Measurements from ENCODE around the gene ZNF778.
"Not testable (repeated sequence)": the region's sequence is repeated elsewhere in the genome, so short reads cannot be mapped to it uniquely, and the experiment has no call there.

The ZNF778 gene

DNA sequence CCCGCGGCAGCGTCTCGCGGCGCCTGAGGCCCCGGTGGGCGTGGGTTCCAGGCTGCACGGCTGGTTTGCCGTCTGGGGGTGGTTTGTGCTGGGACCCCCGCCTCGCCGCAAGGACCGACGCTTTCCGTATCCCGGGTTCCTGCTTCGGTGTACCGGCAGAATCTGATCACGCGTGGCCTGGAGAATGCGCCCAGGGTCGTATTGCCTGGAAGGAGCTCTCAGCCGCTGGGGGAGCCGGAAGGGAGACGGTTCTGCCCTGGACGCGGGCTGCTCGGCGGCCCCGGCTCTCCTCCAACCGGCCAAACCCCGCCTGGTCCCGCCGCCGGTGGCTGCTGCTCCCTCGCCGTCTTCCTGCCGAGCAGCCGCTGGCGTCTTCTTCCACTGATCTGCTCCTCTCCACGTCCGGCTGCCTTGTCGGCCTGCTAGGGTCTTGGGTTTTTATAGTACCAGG is 39.8 kb downstream of the ZNF778 start:
- no peak for DNase-seq (ENCODE audit: low read depth)

DNA sequence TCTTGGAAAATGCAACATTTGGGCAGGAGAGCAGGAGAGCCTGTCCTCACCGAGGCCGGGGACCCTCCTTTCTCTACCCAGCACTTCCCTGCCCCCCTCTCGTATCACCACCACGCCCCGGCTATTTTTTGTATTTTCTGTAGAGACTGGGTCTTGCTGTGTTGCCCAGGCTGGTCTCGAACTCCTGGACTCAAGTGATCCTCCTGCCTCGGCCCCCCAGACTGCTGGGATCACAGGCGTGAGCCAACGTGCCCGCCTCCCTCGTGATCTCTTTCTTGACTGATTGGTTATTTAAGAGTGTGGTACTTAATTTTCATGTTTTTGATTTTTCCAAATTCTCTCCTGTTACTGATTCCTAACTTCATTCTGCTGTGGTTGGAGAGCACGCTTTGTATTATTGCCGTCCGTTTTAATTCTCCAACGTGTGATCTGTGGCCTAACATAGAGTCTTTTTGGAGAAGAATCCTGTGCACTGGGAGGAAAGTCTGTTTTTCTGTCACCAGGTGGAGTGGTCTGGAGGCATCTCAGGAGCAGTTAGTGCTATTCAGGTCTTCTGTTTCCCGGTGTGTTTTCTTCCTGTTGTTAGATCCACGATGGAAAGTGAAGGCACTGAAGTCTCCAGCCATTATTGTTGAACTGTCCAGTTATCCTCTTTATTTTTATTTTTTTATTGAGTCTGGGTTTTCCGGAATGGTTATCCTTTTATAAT is 40.4 kb downstream of the ZNF778 start:
- DNase-seq (ENCODE audit: low read depth), result no peak

DNA sequence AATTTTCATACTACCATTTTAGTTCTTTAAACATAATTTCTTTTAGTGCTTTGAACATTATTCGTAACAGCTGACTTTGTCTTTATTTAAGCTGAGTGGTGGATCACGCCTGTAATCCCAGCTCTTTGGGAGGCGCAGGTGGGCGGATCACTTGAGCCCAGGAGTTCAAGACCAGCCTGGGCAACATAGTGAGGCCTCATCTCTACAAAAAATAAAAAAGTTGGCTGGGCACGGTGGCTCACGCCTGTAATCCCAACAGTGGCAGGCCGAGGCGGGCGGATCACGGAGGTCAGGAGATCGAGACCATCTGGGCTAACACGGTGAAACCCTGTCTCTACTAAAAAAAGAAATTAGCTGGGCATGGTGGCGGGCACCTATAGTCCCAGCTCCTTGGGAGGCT is 42.4 kb downstream of the ZNF778 start:
- DNase-seq (ENCODE audit: low read depth), result not testable (repeated sequence)

DNA sequence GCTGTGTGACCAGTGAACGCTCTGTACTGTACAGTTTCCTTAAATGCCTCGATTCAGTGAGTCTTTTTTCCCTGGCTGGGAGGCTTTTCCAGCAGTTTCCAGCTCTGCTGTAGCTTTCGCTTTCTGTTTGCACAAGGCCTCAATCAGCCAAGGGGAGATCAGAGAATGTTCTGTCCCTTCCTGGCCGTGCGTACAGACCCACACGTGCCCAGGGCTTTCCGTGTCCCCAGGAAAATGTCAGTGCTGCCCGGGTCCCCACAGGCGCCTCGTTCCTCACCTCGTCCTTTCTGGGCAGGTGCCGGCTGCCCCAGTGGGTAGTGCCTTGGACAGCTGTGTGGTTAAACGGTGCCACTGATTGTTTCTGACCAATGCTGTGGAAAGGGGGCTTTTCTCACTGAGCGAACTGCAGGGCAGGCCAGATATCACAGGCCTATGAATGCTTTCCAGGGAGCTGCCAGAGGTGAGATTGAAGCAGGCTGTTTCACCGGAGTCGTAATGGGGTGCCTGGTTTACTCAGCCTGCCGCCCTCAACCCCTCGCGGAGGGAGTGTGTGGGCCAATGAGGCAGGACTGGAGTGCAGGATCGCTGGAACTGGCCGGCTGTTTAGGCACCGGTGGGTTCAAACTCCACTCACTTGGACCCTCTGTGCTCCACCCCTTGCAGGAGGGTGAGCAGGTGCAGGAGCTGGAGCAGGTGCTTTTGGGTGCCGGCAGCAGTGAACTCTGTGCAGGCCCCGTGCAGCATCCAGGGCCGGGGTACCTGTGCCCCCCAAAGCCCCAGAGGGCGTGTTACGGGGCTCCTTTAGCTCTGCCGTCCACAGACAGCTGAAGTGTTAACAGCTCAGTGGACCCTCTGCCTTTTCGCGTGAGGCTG is 44.4 kb downstream of the ZNF778 start:
- no peak for DNase-seq (ENCODE audit: low read depth)

DNA sequence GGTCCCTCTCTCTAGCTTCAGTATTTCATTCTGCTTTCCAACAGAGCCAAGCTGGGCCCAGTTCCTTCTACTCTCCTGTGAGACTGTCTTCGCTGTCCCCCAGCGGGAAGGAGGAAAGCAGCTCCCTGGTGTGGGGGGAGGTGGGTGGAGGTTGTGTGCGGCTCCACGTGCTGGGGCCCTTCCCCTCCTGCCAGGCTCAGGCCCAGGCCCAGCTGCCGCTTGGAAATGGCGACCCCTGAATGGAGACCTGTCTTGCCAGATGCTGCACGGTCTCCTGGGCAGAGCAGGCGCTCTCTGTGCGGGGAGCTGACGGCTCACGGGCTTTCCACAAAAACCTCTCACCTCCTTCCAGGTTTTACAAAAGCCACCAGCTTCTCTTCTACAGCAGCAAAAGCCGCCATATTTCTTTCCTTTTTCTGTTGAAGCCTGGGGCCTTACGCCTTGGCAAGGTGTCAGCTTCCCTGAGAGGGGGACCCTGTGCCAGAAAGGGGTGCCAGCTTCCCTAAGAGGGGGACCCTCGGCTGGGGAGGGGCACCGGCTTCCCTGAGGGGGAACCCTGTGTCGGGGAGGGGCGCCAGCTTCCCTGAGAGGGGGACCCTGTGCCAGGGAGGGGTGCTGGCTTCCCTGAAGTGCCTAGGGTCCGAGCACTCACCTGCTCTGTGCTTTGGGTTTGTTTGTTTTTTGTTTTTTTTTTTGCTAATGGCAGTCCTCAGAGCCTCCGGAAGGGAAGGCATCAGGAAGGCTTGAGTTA is 47.5 kb downstream of the ZNF778 start:
- no peak for DNase-seq (ENCODE audit: low read depth)

DNA sequence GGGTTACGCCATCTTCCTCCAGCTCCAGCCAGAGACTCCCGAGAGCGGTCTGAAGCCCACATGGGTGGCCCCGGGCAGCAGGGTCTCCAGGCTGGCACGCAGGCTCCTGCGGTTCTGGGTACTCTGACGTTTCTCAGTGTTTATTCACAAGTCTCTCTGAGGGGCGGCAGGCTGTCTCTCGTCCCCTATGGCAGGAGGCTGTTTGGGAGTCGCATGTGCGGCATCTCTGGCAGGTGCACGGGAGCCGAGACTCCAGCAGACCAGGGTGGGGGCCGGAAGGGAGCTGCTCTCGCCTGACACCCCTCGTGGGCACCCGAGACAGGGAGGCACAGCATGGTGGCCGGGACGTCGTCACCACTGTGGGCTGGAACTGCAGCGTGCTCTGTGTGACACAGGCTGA is 48.1 kb downstream of the ZNF778 start:
- no peak for DNase-seq (ENCODE audit: low read depth)

DNA sequence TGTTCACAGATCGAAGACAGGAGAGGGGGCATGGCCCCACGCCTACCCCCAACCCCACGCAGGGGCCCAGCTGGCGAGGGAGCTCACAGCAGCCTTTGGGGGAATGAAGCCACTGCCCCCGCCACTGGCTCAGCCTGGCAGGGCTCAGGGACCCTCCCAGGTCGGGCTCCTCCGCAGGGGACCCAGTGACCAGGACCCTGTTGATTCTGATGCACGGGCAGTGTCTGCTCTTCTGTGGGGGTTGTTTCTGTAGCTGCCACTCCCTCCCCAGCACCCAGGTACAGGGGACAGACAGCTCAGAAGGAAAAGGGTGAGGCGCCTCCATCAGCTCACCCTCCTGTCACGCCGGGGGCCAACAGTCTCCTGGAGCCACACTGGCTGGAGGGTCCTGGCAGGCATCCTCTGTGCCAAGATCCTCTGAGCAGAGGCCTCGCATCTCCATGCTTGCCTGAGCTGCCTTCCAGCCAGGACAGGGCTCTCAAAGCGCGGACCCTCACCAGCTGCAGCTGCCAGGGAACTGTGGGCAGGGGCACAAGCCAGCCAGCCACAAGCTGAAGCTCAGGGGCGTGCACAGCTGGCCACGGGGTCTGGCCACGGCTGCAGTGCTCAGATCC is 49.1 kb downstream of the ZNF778 start:
- no peak for DNase-seq (ENCODE audit: low read depth)

DNA sequence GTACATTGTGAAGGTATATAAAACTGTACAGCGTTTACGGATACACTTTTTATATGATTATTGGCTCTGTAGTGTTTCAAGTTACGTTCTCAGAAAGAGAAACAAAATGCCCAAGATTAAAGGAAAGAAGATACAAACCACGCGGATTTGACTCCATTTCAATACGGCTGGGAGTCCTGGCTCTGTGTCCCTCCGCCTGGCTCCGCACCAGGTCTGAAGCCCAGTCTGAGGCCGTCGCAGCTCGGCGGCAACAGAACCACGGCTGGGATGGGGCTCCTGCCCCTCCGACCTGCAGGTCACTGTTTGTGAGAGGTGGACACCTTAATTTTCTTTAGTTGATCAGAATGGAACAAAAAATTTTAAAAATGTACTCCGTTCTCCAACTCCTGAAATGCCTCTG is 50.2 kb downstream of the ZNF778 start:
- DNase-seq (ENCODE audit: low read depth), result not testable (repeated sequence)

DNA sequence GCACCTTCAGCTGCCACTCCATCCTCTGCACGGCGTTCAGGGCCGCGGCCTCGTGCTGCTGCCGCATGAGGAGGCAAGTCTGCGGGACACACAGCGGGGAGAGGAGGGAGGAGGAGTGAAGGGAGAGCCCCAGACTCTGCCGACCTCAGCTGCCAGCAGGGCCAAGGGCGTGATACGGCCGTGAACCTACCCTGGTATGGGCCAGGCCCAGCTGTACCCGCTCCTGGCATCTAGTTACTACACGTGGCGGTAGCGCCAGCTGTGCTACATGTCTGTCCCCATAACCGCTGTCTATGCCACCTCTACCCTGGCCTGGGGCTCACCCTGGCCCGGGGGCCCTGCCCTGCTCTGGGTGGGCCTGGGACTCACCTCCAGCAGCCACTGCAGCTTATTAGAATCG is 51.1 kb downstream of the ZNF778 start:
- DNase-seq (ENCODE audit: low read depth), result no peak

DNA sequence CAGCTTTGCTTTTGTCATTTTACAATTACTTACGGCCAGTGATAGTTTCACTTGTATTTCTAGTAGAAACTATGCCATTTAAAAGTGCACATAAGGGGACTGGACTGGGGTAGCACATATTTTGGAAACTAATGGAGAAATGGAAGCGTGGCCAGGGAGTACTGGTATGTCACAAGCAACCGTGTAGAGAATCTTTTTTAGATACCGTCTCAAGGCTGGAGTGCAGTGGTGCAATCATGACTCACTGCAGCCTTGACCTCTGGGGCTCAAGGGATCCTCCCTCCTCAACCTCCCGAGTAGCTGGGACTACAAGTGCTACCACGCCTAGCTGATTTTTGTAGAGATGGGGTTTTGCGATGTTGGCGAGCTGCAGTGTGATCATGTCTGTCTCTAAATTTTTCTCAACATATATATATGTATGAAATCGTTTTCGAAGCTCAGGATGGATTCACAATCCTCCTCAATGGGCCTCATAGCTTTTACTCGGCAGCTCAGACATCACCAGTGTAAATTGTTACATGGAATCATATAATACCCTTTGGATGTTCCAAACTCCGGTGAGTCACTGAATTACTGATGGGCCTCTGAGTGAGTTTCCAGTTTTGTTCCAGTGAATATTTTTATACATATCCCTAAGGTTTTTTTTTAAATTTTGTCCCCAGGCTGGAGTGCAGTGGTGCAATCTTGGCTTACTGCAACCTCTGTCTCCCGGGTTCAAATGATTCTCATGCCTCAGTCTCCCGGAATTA is 51.7 kb downstream of the ZNF778 start:
- DNase-seq (ENCODE audit: low read depth), result no peak

DNA sequence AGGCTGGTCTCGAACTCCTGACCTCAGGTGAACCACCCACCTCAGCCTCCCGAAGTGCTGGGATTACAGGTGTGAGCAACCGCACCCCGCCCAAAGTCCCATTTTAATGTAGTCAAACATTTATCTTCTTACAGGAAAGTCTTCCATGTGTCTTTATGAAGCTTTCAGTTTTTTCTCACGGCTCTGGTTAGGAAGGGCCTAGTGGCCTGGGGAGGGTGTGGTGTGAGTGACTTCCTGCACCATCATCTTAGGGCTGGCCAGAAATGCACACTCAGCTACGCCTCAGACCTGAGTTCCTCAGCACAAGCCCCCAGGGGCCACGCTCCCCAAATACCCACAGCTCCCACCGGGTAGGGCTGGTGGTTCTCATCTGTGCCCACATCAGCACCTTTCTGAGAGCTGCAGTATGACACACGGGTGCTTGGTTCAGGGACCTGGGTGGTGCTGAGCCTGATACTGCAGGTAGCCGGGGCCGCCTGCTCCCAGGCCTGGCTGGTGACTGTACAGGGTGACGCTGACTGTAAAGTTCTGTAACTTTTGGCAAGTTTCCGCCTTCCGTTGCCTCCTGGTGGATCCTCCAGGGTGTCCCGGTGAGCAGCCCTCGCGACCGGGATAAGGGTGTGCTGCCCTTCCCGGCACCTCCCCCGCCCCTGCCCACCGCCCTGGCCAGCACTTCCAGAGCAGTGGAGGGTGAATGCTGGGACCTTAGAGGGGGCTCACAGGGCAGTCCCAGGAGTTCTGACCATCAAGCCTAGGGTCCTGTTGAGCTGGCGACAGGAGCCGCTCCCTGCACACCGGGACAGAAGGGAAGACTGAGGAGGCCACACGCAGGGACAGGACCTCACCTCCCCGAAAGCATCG is 52.5 kb downstream of the ZNF778 start:
- DNase-seq (ENCODE audit: low read depth), result no peak

DNA sequence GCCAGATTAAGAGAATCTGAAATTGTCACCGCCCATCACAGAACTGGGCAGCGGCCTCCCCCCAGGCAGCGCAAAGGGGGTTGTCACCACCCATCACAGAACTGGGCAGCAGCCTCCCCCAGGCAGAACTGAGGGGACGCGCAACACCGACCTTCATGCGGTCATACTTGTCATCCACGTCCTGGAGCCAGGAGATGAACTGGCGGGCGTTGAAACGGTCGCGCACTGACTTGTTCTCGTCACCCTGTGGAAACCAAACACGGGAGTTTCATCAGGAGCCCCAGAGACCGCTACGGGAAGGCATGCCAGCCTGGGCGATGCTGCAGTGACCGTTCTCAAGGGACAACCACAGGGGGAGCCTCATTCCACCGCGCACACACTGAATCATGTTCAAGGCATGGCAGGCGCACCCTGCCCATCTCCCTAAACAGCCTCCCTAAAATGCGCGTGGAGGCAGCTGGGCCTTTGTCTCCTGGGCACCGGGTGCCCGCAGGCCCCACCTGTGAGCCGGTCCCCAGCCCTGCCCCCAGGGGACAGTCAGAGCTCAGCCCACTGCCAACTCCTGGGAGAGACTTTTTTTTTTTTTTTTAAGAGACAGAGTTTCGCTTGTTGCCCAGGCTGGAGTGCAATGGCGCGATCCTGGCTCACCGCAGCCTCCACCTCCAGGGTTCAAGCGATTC is 53.3 kb downstream of the ZNF778 start:
- DNase-seq (ENCODE audit: low read depth), result no peak

DNA sequence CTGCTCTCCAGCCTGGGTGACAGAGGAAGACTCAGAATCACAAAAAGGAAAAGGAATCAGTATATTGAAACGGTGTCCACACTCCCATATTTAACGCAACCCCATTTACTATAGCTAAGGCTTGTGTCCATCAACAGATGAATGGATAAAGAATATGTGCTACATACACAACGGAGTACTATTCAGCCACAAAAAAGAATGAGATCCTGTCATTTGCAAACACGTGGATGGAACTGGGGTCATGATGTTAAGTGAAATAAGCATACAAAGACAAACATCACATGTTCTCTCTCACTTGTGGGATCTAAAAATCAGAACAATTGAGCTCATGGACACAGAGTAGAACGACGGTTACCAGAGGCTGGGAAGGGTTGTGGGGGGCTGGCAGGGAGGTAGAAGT is 55.1 kb downstream of the ZNF778 start:
- no peak for DNase-seq (ENCODE audit: low read depth)

DNA sequence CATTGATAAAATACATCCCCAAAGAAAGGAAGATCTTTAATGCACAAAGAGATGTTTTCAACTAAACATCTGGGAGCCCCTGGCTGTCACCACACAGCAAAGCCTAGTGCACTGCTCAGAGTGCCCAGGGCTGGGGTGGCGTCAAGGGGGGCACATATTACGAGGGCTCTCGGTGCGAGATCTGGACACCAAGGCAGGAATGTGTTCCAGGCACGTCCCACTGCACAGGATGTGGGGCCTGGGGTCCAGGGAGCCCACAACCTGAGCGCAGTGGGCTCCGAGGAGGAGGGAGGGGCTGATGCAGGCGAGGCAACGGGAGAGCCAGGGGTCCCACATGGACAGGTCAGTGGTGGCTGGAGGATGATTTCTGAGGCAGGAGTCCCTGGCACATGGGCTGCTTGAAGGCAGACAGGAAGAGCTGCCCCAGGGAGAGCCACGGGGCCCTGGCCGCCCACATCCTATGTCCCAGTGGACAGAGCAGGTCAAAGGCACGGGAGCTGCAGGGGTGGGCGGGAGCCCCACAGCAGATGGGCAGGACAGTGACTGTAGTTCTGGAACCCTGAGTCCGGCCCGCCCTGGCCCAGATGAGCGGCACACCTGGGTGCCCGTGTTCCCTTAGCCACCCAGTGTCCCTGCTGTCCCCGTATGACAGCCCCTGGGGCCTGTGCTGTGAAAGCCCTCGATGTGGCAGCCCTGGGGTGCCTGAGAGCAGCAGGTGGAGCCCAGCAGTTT is 56.4 kb downstream of the ZNF778 start:
- DNase-seq (ENCODE audit: low read depth), result no peak

DNA sequence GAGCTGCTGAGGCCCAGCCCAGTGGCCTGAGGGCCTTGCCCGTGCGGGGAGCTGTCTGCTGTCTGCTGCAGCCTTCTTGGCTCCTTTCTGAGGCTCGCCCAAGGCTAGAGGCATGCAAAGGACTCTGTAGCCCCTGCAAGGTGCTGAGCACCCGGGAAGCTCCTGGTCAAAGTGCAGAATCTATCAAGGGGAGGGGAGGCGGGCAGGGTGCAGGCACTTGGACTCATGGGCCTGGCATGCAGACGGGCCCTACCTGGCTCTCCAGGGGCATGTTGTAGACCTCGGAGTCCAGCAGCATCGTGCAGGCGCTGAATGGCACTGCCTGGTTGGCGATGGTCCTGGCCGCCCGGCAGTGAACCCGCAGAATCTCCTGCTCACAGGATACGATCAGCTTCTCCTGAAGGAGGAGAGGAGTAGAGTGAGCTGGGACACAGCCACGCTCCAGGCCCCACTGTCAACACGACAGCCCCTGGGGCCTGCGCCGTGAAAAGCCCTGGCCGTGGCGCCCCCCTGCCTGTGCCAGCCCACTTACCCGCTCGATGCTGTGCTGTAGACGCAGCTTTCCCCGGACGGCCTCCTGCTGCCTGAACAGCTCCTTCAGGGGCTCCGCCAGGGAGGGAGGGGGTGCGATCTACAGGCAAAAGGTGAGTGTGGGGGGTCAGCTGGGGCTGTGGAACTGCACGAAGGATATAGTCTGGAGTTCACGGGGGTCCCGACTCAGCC is 57.2 kb downstream of the ZNF778 start:
- no peak for DNase-seq (ENCODE audit: low read depth)

DNA sequence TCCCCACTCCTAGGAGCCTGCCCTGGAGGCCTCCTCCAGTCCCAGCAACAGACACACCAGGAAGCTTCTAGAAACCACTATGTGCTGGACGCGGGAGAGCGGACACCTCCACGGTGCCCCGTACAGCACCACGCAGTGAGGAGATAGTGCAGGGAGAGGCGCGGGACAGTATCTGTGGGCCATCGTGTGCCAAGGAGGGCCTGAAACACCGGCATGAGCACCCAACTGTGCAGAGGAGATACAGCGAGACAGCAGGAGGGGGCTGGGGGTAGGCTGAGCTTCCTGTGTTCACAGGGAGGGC is 57.7 kb downstream of the ZNF778 start:
- no peak for DNase-seq (ENCODE audit: low read depth)

DNA sequence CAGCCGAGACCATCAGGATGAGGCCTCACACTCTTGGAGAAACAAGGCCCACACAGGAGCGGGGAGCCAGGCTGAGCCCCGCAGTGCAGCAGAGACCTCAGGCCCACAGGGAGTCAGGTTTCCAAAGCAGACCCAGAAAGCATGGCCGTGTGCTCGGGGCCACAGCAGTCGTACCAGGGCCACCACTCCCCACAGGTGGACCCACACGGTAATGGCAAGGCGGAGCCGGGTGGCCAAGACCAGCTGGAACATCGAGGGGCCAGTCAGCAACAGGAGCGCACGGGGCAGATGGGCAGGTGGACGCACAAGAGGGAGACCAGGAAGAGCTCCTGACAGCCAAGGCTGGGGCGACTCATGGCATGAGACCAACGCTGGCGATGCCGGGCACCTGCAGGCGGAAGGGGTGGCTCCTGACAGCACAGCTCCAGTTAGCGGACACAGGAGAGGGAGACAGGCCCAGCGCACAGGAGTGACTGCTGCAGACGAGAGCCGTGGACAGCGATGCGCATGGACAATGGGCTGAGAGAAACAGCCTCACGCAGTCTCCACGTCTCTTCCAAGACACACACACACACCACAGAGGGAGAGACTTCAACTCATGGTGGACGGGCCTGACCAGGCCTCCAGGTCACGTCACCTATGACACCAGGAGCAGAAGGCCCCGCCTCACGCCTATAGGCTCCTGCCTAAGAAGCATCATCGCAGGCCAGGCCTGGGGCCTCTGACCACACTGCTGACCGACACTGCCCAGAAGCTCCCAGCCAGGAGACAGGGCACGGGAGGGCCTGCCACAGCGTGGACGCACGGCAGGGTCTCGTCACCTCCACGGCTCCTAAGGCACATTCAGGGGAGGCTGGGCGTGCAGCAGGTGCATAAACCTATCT is 58.6 kb downstream of the ZNF778 start:
- no peak for DNase-seq (ENCODE audit: low read depth)

DNA sequence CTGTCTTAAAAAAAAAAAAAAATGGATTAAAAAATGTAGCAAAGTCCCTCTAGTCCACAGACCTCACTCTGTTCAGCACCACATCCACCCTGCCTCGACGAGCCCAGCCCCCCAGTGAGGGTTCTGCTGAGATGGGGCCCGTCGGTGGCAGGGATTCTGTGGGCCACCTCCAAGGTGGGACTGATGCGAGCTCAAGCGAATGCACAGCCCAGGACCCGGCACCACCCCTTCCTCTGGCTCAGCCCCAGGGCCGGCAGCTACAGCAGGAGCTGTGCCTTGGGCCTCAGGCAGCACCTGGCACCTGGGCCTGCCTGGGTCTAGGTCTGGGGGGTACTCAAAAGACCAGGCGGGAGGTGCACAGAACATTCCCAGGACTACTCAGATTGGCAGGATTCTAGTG is 59.5 kb downstream of the ZNF778 start:
- DNase-seq (ENCODE audit: low read depth), result no peak

Measured in GM04504 (cell line).